ENCODE measurements around the gene GNE. TPM values are rescaled to one million over a fixed set of nuclear protein-coding genes. Genes with fewer than 3 reads are reported as not detected.

The GNE gene
- total RNA-seq, 4 donors from 2014 or later = 30.0 to 42.6 (median 32.6) TPM

DNA sequence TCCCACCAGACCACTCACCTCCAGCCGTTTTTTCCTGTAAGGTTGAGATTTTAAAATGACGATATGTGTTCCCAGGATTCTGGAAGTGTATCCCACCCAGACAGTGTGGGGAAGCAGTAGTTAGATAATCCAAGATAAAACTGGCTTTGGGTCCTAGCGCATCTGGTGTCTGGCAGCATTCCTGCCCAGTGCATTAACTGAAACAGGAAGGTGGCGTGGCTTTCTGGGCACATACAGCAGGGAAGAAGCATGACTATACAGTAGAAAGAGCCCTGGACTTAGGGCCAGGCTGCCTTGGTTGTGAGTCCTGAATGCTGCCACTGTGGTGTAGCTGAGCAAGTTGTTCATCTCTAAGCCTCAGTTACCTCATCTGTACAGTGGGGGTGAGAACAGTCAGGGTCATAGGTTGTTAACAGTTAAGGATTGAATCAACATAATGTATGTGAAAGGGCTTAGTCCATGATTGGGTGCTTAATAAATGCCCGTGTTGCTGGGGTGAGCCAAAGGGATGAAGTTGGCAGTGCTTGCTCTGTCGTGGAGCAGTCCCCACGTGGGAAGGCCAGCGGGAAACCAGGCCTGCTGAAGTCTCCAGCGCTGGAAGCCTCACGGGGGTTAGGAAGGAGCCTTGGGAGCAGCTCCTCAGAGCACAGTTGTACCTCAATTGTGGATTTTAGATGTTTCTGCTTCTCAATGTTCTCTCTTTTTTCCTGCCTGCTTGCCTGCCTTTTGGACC, 49.6 kb downstream of the GNE start:
- peak overlapping the region in 1 of 4 donors; percentile 16 for H3K27ac ChIP-seq
- no peaks in the 10 kb centered on the region for H3K9me3 ChIP-seq
- no peaks in the 10 kb centered on the region for H3K27me3 ChIP-seq
- peaks cover 0 to 58% (median 15%) of the 10 kb centered on the region in 4 donors for H3K4me1 ChIP-seq
- peaks cover 7 to 98% (median 25%) of the 10 kb centered on the region in 3 donors for H3K36me3 ChIP-seq
- DNase-seq (ENCODE audit: low spot score in 2 of 2) = no peak
- no peak overlapping the region for H3K4me3 ChIP-seq
- no peak for TF ChIP-seq POLR2A (IDR thresholded peaks at IDR 0.05)
- TF ChIP-seq EP300 (IDR thresholded peaks at IDR 0.05) = no peak
- TF ChIP-seq, protein P1, sequence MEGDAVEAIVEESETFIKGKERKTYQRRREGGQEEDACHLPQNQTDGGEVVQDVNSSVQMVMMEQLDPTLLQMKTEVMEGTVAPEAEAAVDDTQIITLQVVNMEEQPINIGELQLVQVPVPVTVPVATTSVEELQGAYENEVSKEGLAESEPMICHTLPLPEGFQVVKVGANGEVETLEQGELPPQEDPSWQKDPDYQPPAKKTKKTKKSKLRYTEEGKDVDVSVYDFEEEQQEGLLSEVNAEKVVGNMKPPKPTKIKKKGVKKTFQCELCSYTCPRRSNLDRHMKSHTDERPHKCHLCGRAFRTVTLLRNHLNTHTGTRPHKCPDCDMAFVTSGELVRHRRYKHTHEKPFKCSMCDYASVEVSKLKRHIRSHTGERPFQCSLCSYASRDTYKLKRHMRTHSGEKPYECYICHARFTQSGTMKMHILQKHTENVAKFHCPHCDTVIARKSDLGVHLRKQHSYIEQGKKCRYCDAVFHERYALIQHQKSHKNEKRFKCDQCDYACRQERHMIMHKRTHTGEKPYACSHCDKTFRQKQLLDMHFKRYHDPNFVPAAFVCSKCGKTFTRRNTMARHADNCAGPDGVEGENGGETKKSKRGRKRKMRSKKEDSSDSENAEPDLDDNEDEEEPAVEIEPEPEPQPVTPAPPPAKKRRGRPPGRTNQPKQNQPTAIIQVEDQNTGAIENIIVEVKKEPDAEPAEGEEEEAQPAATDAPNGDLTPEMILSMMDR (IDR thresholded peaks at IDR 0.05) = no peak
- 79 to 81% methylated on average over 10 of the region's 10 CpGs for WGBS, 2 donors

DNA sequence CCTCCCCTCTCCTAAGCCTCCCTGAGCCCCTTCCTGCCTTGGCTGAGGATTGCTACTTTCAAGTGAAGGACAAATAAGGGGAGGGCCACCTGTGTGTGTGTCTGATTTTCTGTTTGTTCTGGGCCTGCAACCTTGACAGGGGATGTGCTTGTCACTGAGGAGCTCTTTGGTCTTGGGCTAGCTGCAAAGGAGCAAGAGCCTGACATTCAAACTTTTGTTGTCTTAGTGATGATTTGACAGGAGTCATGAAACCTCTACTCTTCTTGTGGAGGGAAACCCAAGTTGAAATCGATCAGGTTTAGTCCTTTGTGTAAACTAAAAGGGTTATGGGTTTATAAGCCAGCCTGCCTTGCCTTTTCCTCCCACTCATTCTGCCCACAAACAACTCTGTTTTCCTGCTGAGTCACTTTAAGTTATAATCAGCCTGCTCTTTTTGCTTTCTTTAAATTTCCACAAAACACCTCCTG, 50.7 kb downstream of the GNE start:
- WGBS, 2 donors = 25 to 32% methylated on average over 1 of the region's 1 CpG

DNA sequence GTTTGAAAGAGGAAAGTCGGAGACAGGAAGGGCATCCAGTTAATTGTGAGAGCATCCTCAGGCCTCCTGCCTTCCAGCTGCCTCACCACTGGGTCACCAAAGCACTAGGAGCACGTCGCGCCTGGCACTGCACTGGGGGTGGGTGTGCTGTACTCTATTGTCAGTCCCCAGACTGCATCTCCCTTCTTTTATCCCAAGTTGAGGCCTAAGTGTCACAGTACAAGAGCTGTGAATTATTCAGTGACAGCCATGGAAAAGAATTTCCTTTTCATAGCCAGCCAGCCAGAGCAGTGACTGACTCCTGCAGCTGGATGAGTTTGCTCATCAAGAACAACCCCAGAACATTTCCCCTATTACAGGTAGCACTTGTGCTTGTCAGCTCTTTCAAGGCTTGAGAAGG, 51.2 kb downstream of the GNE start:
- no peak for DNase-seq (ENCODE audit: low spot score in 2 of 2)
- Histone ChIP-seq H3K27ac (peak overlapping the region in 2 of 4 donors; percentile 12 to 33), H3K4me3 (no peak overlapping the region), H3K27me3 (no peaks in the 10 kb centered on the region), H3K9me3 (no peaks in the 10 kb centered on the region), H3K36me3 (peaks cover 7 to 98% (median 35%) of the 10 kb centered on the region in 3 donors), H3K4me1 (peaks cover 0 to 49% (median 15%) of the 10 kb centered on the region in 4 donors)
- TF ChIP-seq, protein P1 (IDR thresholded peaks at IDR 0.05) = no peak
- TF ChIP-seq EP300 (IDR thresholded peaks at IDR 0.05) (no peak), POLR2A (IDR thresholded peaks at IDR 0.05) (no peak)
- 37 to 46% methylated on average over 4 of the region's 4 CpGs for WGBS, 2 donors

More for the DNA sequence above, 50.7 kb downstream of the GNE start:
- no peak for DNase-seq (ENCODE audit: low spot score in 2 of 2)
- Histone ChIP-seq H3K4me3 (no peak overlapping the region), H3K4me1 (peaks cover 0 to 52% (median 15%) of the 10 kb centered on the region in 4 donors), H3K27ac (peak overlapping the region in 2 of 4 donors; percentile 12 to 33), H3K27me3 (no peaks in the 10 kb centered on the region), H3K9me3 (no peaks in the 10 kb centered on the region), H3K36me3 (peaks cover 7 to 98% (median 33%) of the 10 kb centered on the region in 3 donors)
- no peak for TF ChIP-seq POLR2A (IDR thresholded peaks at IDR 0.05)
- TF ChIP-seq EP300 (IDR thresholded peaks at IDR 0.05) = no peak
- TF ChIP-seq, protein P1 (IDR thresholded peaks at IDR 0.05) = no peak

DNA sequence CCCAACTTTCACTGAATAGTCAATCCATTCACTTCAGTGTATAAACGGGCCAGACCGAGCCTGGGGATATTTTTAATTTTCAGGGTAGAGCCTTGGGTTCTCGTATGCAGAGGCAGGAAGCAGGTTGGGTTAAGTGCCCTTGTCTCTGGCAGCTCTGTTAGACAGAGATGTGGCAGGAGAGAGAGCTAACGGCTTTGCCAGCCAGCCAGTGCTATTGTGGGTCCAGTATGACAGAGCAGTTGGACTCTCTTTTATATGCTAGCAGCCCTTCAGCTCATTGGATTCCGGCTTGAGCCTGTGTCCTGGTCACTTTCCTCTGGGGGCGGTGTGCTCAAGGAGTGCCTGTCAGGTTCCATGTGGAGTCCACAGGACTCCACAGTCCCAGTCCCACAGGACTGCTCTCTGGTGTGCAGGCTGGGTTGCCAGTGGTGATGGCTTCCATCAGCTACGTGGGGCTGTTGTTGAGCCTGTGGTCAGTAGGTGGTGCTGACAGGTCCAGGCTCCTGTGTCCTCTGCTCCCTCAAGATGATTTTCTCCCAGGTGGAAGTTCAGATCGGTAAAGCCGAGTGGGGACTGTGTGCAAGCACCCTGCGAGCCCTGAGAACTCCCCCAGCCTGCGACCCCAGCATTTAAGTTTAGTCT, 53.2 kb downstream of the GNE start:
- WGBS, 2 donors = 87 to 89% methylated on average over 10 to 11 of the region's 11 CpGs
- H3K27ac ChIP-seq = no peak overlapping the region
- TF ChIP-seq POLR2A (IDR thresholded peaks at IDR 0.05) (no peak), EP300 (IDR thresholded peaks at IDR 0.05) (no peak)
- TF ChIP-seq, protein P1 (IDR thresholded peaks at IDR 0.05) = no peak
- H3K36me3 ChIP-seq = peaks cover 7 to 98% (median 35%) of the 10 kb centered on the region in 3 donors
- no peaks in the 10 kb centered on the region for H3K9me3 ChIP-seq
- no peaks in the 10 kb centered on the region for H3K27me3 ChIP-seq
- peaks cover 0 to 29% (median 9%) of the 10 kb centered on the region in 4 donors for H3K4me1 ChIP-seq
- no peak overlapping the region for H3K4me3 ChIP-seq
- no peak for DNase-seq (ENCODE audit: low spot score in 2 of 2)
